Gastrocnemius medialis (tissue), 4 donors: ENCODE measurements around the gene TTC3.

Source experiments
- CTCF ChIP-seq, 5 experiments: fragments of 450-650 bp in 3 of 5; fragments of 200-600 bp in 2 of 5; sonication (generic) in 2 of 5; IDR thresholded peaks in 4 of 5; conservative IDR thresholded peaks in 1 of 5; 1 replicate in 4 of 5; 2 replicates in 1 of 5; pipeline ENCODE4 v1.5.1; 2016 to 2019; ENCODE audit warnings: antibody characterized with exemption in 5 of 5, mild to moderate bottlenecking in 3 of 5, moderate library complexity in 3 of 5
- POLR2A ChIP-seq, 2 donors: fragments of 450-650 bp; IDR thresholded peaks; one replicate each; pipeline ENCODE4 v1.6.1; 2017; ENCODE audit warnings: antibody characterized with exemption in 2 of 2, mild to moderate bottlenecking in 2 of 2, moderate library complexity in 2 of 2

GRCh38 chr21:37183749-37184148 lies 110.7 kb downstream of the TTC3 start:
- no peak for TF ChIP-seq CTCF (IDR thresholded peaks at IDR 0.05 in 4 of 5, conservative IDR thresholded peaks at IDR 0.05 in 1 of 5)
- no peak for TF ChIP-seq POLR2A (IDR thresholded peaks at IDR 0.05)
